Right cardiac atrium (tissue), 5 donors: Measurements from ENCODE around the gene IFNW1. TPM values are rescaled to one million over a fixed set of nuclear protein-coding genes. Genes with fewer than 3 reads are reported as not detected.
A peak's percentile ranks its signal among the peaks of the same experiment; 100 is the strongest.

Source experiments
- ATAC-seq, 2 donors: fragments of 200-7000 bp; cut with Tn5 transposase; one replicate each; pipeline versions ENCODE4 v1.8.0 to v1.9.1; 2020; ENCODE audit warnings: moderate library complexity in 2 of 2, mild to moderate bottlenecking in 1 of 2
- DNase-seq, 3 donors: peaks; one replicate each; pipeline ENCODE4 v3.0.0-alpha.2; 2020
- H3K27ac ChIP-seq: one replicate; pipeline ENCODE4 v1.5.1; 2013; ENCODE audit warnings: mild to moderate bottlenecking, low read length, control low read depth, moderate library complexity
- H3K27me3 ChIP-seq: one replicate; pipeline ENCODE4 v1.6.1; 2013; ENCODE audit not compliant: control insufficient read depth, insufficient read depth
- H3K4me1 ChIP-seq: one replicate; pipeline ENCODE4 v1.6.1; 2013; ENCODE audit warnings: low read length; ENCODE audit not compliant: control insufficient read depth, insufficient read depth
- H3K4me3 ChIP-seq: one replicate; pipeline ENCODE4 v1.5.1; 2013; ENCODE audit warnings: low read length, control low read depth
- H3K9me3 ChIP-seq: one replicate; pipeline ENCODE4 v1.6.1; 2013; ENCODE audit warnings: low read length; ENCODE audit not compliant: control insufficient read depth
- WGBS: extraction: QIAGEN DNeasy Blood & Tissue Kit; methylation state at CpG from one replicate; pipeline ENCODE4 v1.1.7; 2013; 5-methylcytosine and 5-hydroxymethylcytosine counted together
- intact Hi-C, 4 donors: fragments of 100-400 bp; cut with DNase I; formaldehyde crosslinking; loops; one replicate each; pipeline versions ENCODE4 v1.11.0 to v1.14.0; 2022 to 2023
- polyA plus RNA-seq: library from polyadenylated mRNA; stranded (reverse); fragments of 200-250 nt; gene quantifications from one replicate; pipeline ENCODE4 v1.2.3, GENCODE V29; 2013
- total RNA-seq, 4 donors: library from RNA; stranded (reverse); fragmentation: NEBNext Ultra II Directional; extraction: Animal tissue kit (Norgen Biotek cat#: 25700); gene quantifications; one replicate each; pipeline ENCODE4 v1.2.1, GENCODE V29; 2021
- donor health status: healthy with polysubstance abuse.
- donor health status: DM: no; HTN: yes; CAD: no.
- donor health status: DM: no; HTN: no; CAD: no.
- donor health status: DM: no; HTN: yes; CAD: no; lungs with severe emphysema.
- donor health status: DM: yes; HTN: yes; CAD: no.

Gene IFNW1
- total and polyA plus RNA-seq, 5 donors: not detected

DNA sequence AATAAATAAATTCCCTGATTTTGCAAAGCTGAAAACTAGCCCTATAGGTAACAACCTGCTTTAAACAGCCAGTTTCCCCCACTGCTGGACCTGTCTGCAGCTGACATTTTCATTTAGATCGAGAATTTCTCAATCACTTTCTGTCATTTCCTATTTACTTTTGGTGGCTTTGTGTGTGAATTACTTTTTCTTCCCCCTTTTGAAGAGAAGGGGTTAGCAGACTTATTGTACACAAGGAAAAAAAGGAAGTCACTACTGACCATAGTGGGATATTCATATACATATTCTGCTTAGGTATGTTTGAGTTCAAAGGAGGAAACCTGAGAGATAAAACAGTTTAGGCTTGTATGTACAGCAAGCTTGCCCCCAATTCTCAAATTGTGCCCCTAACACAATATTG, 36.8 kb downstream of the IFNW1 start:
- Histone ChIP-seq H3K27me3 (no peaks in the 10 kb centered on the region), H3K9me3 (no peaks in the 10 kb centered on the region), H3K4me1 (no peaks in the 10 kb centered on the region), H3K27ac (no peak overlapping the region), H3K4me3 (no peak overlapping the region)
- intact Hi-C loops: no loop called here
- 67% methylated on average over 1 of the region's 1 CpG for WGBS
- ATAC-seq (no peak), DNase-seq (no peak)

DNA sequence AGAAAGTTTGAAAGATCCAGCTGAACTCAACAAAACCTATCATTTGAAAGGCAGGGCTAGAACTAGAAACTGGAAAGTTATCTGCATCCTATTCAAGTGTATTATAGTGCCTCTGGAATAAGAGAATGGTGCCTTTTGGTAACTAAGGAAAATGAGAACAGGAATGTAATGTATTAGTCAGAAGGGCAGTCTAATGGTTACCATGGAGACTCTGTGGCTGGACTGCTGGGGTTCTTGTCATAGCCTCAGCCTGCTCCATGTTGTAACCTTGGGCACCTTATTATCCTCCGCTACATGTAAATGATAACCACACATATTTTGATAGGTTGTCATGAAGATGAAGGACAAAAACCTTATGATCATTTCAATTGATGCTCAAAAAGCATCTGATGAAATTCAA, 39.3 kb downstream of the IFNW1 start:
- intact Hi-C loops: no loop called here
- Histone ChIP-seq H3K4me3 (no peak overlapping the region), H3K27me3 (no peaks in the 10 kb centered on the region), H3K27ac (no peak overlapping the region), H3K9me3 (no peaks in the 10 kb centered on the region), H3K4me1 (no peaks in the 10 kb centered on the region)
- WGBS: 98% methylated on average over 1 of the region's 1 CpG
- DNase-seq (no peak), ATAC-seq (no peak)

DNA sequence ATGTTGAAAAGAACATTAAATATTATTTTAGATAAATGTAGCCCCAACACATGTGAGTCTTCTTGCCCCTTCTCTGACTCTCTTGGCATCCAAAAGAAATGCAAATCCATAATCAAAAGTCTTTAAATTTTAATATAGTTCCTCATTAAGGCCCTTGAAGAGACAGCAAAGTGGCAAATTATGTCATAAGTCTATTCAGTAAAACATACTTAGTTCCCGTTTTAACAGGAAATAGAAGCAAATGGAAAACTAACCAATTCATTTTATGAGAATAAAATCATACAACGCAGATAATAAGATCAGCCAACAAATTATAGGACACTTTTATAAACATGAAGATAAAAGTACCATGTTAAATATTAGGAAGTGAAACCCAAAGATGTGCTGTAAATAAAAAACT, 43.8 kb downstream of the IFNW1 start:
- H3K27me3 ChIP-seq: no peaks in the 10 kb centered on the region
- H3K4me3 ChIP-seq: no peak overlapping the region
- no peak for DNase-seq
- WGBS: 77% methylated on average over 2 of the region's 2 CpGs
- peaks cover 4% of the 10 kb centered on the region for H3K4me1 ChIP-seq
- no peaks in the 10 kb centered on the region for H3K9me3 ChIP-seq
- intact Hi-C loops: loop anchor here in 1 of 4 donors (10.0 kb wide), 1 partner anchor 63 kb away; the partner anchor contains the start of gene HACD4
- ATAC-seq: no peak
- no peak overlapping the region for H3K27ac ChIP-seq

DNA sequence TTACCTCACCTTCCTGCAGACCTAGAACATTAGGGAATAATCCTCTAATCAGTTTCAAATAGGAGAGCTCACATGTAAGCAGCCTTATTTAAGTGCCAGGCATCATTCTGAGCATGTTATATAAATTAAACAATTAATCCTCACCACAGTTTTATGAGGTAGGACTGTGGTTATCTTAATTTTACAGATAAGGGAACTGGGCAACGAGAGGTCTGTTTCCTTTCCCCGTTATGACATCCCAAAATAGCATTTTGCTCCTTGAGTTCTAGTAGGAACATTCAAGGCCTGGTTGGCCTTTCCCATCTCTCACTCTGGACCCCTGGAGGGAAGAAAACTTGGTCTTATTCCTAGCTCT, 44.8 kb downstream of the IFNW1 start:
- no peak for DNase-seq
- peak; percentile 55 to 59 for ATAC-seq
- Histone ChIP-seq H3K27ac (no peak overlapping the region), H3K4me3 (peak overlapping the region; percentile 4), H3K4me1 (peaks cover 4% of the 10 kb centered on the region), H3K9me3 (no peaks in the 10 kb centered on the region), H3K27me3 (no peaks in the 10 kb centered on the region)
- intact Hi-C loops: loop anchor here in 1 of 4 donors (10.0 kb wide), 1 partner anchor 62 kb away; the partner anchor contains the start of gene HACD4
- WGBS: 12% methylated on average over 2 of the region's 2 CpGs

DNA sequence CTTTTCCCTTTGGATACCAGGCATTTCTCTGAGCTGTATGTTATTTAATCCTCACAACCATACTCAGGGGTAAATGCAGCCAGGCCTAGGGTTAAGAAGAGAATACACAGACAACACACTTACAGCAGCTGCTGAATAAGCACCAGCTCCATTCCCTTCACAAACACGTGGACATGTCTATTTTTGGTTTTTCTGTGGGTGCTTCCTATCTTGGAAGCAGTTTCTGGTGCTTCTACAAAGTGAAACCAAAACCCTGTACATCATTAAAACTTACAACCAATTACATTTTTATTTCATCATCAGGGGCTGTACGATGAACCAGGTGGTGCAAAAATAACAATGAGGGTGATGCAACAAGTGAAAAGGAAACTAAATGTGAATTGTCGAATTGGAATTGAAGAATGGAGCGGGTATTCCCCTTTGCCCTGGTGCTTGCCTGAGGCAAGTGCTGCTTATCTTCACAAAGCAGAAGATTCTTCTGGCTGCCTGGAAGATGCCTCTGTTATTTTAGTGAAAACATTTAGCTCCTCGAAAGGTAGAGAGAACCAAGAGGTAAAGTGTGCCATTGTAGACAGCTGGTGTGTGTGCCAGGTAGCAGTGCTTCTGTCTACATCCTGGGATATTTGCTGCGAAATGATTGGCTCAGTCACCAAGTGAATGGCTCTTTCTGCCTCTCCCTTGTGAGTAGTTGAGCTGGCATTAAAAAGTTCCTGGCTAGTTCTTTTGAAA, 45.3 kb downstream of the IFNW1 start:
- intact Hi-C loops: loop anchor here in 1 of 4 donors (10.0 kb wide), 1 partner anchor 62 kb away; the partner anchor contains the start of gene HACD4
- no peaks in the 10 kb centered on the region for H3K9me3 ChIP-seq
- DNase-seq (no peak), ATAC-seq (peak; percentile 63 to 75)
- H3K27me3 ChIP-seq: no peaks in the 10 kb centered on the region
- no peak overlapping the region for H3K27ac ChIP-seq
- WGBS: 30% methylated on average over 6 of the region's 6 CpGs
- H3K4me1 ChIP-seq: peaks cover 4% of the 10 kb centered on the region
- peak overlapping the region; percentile 4 for H3K4me3 ChIP-seq

DNA sequence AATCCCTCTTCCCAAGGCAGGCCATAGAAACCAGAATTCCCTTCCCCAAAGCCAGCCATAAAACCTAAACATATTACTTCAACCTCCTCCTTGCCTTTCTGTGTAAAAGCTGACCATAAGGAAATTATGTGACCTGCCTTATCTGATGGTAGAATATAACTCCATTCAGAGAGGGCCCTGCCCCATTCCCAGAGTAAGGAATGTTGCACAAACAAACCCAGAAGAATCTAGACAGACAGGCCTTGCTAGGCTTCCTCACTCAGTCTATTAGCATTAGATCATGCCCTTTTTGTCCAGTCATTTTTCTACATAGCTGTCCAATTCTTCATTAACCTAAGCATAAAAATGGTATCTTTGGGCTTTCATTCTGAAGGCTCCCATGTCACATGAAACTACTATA, 46.1 kb downstream of the IFNW1 start:
- Histone ChIP-seq H3K27me3 (no peaks in the 10 kb centered on the region), H3K9me3 (no peaks in the 10 kb centered on the region), H3K27ac (no peak overlapping the region), H3K4me3 (no peak overlapping the region), H3K4me1 (peaks cover 4% of the 10 kb centered on the region)
- intact Hi-C loops: loop anchor here in 1 of 4 donors (10.0 kb wide), 1 partner anchor 61 kb away; the partner anchor contains the start of gene HACD4
- DNase-seq (no peak), ATAC-seq (no peak)

Other genes starting within 250 kb of the IFNW1 start
- 1 to 10 TPM in 2 of 4 donors, under 1 TPM in 2; 0.97 to 1.7 (median 1.1) TPM for gene HACD4, start 110.2 kb downstream of the IFNW1 start, total RNA-seq
- gene HACD4, start 110.2 kb downstream of the IFNW1 start, polyA plus RNA-seq: 0.34 TPM
- gene IFNB1, start 63.9 kb downstream of the IFNW1 start, total RNA-seq: not detected
- gene IFNB1, start 63.9 kb downstream of the IFNW1 start, polyA plus RNA-seq: not detected
- not detected for gene IFNA21, start 24.8 kb upstream of the IFNW1 start, total RNA-seq
- not detected for gene IFNA21, start 24.8 kb upstream of the IFNW1 start, polyA plus RNA-seq
- not detected for gene IFNA4, start 45.8 kb upstream of the IFNW1 start, total RNA-seq
- gene IFNA4, start 45.8 kb upstream of the IFNW1 start, polyA plus RNA-seq: not detected
- gene IFNA7, start 60.4 kb upstream of the IFNW1 start, total RNA-seq: not detected
- gene IFNA7, start 60.4 kb upstream of the IFNW1 start, polyA plus RNA-seq: not detected
- not detected for gene IFNA10, start 65.3 kb upstream of the IFNW1 start, total RNA-seq
- gene IFNA10, start 65.3 kb upstream of the IFNW1 start, polyA plus RNA-seq: not detected
- gene IFNA16, start 75.5 kb upstream of the IFNW1 start, total RNA-seq: not detected
- not detected for gene IFNA16, start 75.5 kb upstream of the IFNW1 start, polyA plus RNA-seq
- gene IFNA17, start 86.4 kb upstream of the IFNW1 start, total RNA-seq: not detected
- gene IFNA17, start 86.4 kb upstream of the IFNW1 start, polyA plus RNA-seq: not detected
- not detected for gene IFNA14, start 98.2 kb upstream of the IFNW1 start, total RNA-seq
- not detected for gene IFNA14, start 98.2 kb upstream of the IFNW1 start, polyA plus RNA-seq
- not detected for gene IFNA5, start 163.5 kb upstream of the IFNW1 start, total RNA-seq
- not detected for gene IFNA5, start 163.5 kb upstream of the IFNW1 start, polyA plus RNA-seq
- 10 to 100 TPM; 13.0 to 14.6 (median 13.3) TPM for gene KLHL9, start 193.6 kb upstream of the IFNW1 start, total RNA-seq
- 6.1 TPM for gene KLHL9, start 193.6 kb upstream of the IFNW1 start, polyA plus RNA-seq
- gene IFNA6, start 209.1 kb upstream of the IFNW1 start, total RNA-seq: not detected
- gene IFNA6, start 209.1 kb upstream of the IFNW1 start, polyA plus RNA-seq: not detected
- gene IFNA13, start 226.2 kb upstream of the IFNW1 start, total RNA-seq: not detected
- gene IFNA13, start 226.2 kb upstream of the IFNW1 start, polyA plus RNA-seq: not detected
- not detected for gene IFNA2, start 243.6 kb upstream of the IFNW1 start, total RNA-seq
- gene IFNA2, start 243.6 kb upstream of the IFNW1 start, polyA plus RNA-seq: not detected